GM10266 (cell line): ENCODE data around the gene E2F2.

Source experiments
- DNase-seq: peaks from one replicate; pipeline ENCODE4 v3.0.0; 2012; ENCODE audit errors: extremely low spot score
- CTCF ChIP-seq: IDR thresholded peaks from 2 replicates; pipeline ENCODE4 v1.5.1; 2012; ENCODE audit warnings: mild to moderate bottlenecking, low read depth; ENCODE audit not compliant: control insufficient read depth, insufficient read depth; ENCODE audit errors: missing control alignments

The E2F2 gene

DNA sequence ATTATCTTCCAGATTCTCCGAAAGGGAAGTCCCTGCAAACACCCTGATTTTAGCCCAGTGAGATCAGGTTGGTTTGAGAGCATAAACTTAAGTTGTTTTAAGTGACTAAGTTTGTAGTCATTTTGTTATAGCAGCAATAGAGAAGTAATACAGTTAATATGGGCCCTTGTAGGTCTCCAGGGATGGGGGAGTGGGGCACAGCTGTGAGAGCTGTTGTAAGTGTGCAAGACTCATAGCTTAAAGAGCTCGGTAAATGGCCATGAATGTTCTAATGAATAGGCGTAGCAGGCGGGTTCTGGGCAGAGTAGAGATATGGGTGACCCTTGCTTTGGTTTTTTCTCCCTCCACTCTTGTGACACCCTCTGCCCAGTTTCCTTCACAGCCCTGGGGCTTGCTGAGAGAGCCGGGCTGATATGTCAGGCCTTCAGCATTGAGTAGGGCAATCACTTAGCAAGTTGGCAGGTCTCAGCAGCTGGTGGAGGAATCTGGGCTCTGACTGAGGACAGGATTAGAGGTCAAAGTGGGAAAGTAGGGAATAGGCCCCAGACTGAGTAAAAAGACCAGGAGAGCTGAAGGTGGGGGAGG lies 44.3 kb upstream of the E2F2 start:
- no peak for TF ChIP-seq CTCF
- DNase-seq: no peak

DNA sequence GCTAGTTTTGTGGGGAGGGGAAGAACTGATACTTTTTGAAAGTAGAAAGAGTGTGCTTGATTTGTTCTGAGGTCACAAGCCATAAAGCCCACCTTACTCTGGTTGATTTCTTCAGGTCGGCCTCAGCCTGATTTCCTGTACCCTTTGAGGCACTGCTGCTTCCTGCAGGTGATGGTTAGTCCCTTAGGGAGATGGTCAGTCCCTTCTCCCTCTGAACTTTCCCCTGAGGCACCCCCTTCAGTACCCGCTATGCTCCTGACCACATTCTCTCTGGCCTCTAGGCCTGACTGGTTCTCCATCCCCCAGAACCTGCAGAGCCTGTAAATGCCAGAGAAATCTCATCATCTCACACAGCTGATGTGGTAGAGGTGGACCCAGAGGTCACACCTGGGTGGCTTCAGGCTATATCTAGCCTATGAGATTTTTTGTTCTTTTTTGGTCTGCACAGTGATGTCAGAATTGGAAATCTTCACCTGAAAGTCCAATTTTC lies 43.3 kb upstream of the E2F2 start:
- DNase-seq: peak; percentile 35

GRCh38 chr1:23573574-23574182 lies 42.6 kb upstream of the E2F2 start:
- DNase-seq: no peak
- TF ChIP-seq CTCF: no peak

More for the DNA sequence above, 43.3 kb upstream of the E2F2 start:
- no peak for TF ChIP-seq CTCF

DNA sequence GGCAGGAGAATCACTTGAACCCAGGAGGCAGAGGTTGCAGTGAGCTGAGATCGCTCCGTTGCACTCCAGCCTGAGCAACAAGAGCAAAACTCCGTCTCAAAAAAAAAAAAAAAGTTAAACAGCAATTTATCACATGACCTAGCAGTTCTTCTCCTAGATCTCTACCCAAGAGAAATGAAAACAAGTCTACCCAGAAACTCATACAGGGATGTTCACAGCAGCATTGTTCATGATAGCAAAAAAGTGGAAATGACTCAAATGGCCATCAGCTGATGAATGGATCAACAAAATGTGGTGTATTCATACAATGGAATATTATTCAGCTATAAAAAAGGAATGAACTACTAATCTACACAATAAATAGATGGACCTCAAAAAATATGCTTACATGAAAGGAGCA lies 40.4 kb upstream of the E2F2 start:
- DNase-seq: no peak
- no peak for TF ChIP-seq CTCF

- DNase-seq: no peak
- no peak for TF ChIP-seq CTCF
Measured at GRCh38 chr1:23570001-23570691, 39.1 kb upstream of the E2F2 start.

- no peak for TF ChIP-seq CTCF
- DNase-seq: no peak
Measured at GRCh38 chr1:23568608-23569383, 37.8 kb upstream of the E2F2 start.
